GM11168 (cell line): ENCODE results near the gene ZFPL1.

ENCODE experiments used
- in situ Hi-C: fragments of 300-500 bp; cut with MboI; formaldehyde crosslinking; loops from one replicate; pipeline ENCODE4 v1.12.0; 2022; ENCODE audit warnings: low sequenced_read_pairs; ENCODE audit not compliant: unreplicated experiment

ZFPL1 gene

GRCh38 chr11:65083834-65084597, at the start of gene ZFPL1, which contains the start of gene CDCA5:
Gene ZFPL1, plus strand, starts transcription at chr11:65084222. Its CDS starts 477 bp downstream, at chr11:65084699.
Gene CDCA5, minus strand, starts transcription at chr11:65084040. Its CDS starts 62 bp downstream, at chr11:65083978.
- in situ Hi-C loops = no loop called here

- in situ Hi-C loops = no loop called here
Observed at GRCh38 chr11:65034423-65034822, 49.6 kb upstream of the ZFPL1 start.

DNA sequence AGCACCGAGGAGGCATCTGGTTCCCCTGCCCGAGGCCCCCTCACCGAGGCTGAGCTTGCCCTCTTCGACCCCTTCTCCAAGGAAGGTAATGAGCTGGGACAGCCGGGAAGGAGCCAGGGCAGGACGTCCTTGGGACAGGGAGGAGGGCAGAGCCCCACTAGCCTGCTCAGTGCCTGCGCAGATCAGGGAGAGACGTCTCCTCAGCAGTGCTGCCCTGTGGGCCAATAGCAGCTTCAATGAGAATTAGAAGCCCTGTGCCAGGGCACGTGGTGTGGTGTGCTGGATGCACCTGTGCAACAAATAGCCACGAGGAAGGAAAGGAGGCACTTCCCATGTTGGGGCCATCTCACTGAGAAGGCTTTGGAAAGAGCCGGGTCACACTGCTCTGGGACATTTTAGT, 48.4 kb upstream of the ZFPL1 start:
- in situ Hi-C loops = no loop called here

- in situ Hi-C loops = no loop called here
Observed at GRCh38 chr11:65036931-65037330, 47.1 kb upstream of the ZFPL1 start.

GRCh38 chr11:65040520-65040846, 43.5 kb upstream of the ZFPL1 start:
- in situ Hi-C loops = no loop called here

DNA sequence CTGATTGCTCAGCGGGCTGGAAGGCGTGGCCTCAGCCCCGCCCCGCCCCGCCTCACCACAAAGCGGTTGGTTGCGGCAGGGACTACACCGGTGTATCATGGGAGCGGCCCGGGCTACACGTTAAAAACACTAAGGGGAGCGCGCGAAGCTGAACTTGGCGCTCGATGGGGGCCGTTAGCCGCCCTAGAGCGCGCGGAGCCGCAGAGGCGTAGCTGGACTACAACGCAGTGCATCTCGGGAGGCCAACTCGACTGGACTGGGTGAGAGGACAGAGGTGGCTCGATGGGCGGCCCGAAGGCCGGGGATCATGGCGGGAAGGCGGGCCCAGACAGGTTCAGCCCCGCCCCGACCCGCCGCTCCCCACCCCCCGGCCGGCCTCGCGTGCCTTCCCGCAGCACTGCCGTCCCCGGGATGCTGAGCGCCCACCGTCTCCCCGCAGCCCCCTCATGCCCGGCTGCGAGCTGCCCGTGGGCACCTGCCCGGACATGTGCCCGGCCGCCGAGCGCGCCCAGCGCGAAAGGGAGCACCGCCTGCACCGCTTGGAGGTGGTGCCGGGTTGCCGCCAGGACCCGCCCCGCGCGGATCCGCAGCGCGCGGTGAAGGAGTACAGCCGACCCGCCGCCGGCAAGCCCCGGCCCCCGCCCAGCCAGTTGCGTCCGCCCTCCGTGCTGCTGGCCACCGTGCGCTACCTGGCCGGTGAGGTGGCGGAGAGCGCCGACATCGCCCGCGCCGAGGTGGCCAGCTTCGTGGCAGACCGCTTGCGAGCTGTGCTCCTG, 43.0 kb upstream of the ZFPL1 start, which contains the start of gene SAC3D1:
SAC3D1 (plus strand) TSS at position 364 of the 776 bp plus-strand sequence; CDS start at position 447, 83 bp downstream.
- in situ Hi-C loops = no loop called here

DNA sequence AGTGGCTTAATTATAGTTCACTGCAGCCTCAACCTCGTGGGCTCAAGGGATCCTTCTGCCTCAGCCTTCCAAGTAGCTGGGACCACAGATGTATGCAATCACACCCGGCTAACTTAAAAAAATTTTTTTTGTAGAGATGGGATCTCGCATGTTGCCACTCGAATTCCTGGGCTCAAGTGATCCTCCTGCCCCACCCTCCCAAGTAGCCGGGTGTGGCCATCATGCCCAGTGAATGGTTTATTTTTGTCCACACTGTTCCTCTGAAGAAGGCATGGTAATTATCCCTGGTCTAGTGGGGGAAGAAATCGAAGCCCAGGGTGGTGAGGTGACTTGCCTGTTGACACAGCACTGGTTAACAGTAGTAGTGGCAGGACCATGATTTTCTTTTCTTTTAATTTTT, 41.1 kb upstream of the ZFPL1 start:
- in situ Hi-C loops = no loop called here

- in situ Hi-C loops = no loop called here
Observed at GRCh38 chr11:65043881-65044501, 40.0 kb upstream of the ZFPL1 start.

- in situ Hi-C loops = no loop called here
Observed at GRCh38 chr11:65045061-65045460, 39.0 kb upstream of the ZFPL1 start.

GRCh38 chr11:65045728-65046127, 38.3 kb upstream of the ZFPL1 start:
- in situ Hi-C loops = no loop called here

DNA sequence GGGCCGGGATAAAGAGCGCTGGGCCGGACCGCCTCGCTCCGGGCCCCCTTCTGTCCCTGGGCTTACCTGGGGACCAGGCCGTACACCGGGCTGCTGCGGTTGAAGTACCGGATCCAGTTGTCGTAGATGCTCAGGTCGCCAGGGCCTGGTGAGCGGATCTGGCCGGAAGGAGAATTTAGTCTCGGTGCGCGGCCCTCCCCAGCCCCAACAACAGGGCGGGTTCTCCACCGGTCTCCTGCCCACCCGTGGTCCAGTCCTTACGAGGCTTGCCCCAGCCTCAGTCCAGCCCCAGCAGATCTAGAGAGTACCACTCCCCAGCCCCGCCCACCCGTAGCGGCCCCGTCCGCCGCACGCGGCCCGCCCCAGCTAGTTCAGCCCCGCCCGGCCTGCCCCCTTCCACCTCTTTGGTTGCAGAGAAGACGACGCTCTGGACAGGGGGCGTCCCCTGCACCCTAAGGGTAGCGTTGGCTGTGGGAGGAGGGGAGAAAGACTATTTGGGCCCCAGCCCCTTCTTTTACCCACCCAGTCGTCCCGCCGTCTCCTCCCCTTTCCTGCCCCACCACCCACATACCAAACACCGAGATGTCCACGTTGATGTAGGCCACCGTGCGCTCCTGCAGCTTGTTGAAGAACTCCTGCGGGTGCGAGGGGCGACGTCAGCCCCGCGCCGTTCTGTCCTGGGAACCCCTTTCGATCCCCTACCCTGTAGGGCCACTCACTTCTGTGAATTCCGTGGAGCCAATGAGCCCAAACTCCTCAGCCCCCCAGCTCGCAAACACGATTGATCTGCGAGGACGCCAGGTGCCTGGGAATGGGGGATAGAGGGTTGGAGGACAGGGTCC, 36.2 kb upstream of the ZFPL1 start:
- in situ Hi-C loops = no loop called here

GRCh38 chr11:65051398-65051858, 32.6 kb upstream of the ZFPL1 start:
- in situ Hi-C loops = no loop called here

DNA sequence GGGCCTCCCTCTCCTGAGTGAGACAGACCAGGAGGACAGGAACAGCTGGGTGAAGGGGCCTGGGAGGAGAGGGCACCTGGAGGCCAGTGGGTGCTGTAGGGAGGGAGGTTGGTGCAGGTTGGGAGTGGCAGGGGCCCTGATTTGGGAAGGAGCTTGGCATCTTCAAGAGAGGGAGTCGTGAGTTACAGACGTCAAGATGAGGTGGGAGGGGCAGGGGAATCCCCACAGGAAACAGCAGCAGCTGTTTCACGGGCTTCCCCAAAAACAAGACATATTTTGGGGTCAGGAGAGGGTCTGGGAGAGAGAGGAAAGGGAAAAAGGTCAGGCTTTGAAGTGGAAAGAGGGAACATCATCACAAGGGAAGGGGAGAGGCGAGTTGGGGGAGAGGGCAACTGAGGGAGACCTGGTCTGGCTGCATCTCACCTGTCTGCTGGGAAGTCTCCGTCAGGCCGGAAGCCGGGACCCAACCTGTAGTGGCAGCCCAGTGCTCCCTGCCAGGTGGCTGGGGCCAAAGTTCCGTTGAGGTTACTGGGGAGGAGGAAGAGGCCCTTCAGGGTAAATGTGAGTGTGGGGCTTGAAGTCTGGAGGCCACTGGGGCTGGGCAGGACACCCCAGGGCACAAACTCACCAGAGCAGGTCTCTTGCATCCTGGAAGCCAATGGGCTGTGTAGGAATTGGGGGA, 30.1 kb upstream of the ZFPL1 start:
- in situ Hi-C loops = no loop called here

- in situ Hi-C loops = no loop called here
Observed at GRCh38 chr11:65055538-65055937, 28.5 kb upstream of the ZFPL1 start.

- in situ Hi-C loops = no loop called here
Observed at GRCh38 chr11:65056999-65057398, 27.0 kb upstream of the ZFPL1 start.

DNA sequence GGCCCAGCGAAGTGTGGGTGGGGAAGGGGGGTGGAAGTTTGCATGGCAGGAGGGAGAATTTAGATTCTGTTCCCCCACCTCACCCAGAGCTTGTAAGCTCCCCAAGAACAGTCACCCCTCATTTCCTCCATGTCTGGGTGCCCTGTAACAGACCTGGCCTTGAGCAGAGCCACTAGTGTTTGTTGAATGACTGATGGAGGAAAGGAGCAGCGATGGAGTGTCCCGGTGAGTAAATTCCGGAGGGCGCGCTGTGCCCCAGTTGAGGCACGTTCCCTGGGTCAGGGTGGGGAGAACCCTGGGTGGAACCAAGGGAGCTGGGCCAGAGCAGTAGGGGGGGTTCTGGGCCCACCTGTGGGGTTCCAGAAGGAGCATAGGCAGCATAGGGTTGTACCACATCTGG, 26.5 kb upstream of the ZFPL1 start:
- in situ Hi-C loops = no loop called here

DNA sequence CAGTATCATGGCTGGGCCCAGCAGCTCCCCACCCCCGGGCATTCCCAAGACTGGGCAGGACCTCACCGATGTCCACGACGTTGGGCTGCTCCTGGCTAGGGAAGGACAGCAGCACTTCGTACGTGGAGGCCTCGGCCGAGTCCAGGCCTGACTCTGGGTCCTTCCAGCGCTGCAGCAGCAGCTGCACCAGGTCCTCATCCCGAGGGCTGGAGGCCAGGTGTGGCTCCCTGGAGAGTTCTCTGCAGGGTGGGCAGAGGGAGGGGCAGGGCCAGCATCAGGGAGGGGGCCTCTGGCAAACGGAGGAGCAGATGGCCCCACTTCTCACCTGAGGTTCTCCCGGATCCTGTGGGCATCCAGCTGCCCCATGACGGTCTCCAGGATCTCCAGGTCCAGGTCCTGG, 26.0 kb upstream of the ZFPL1 start:
- in situ Hi-C loops = no loop called here

- in situ Hi-C loops = no loop called here
Observed at GRCh38 chr11:65058419-65059054, 25.5 kb upstream of the ZFPL1 start, which contains the start of gene NAALADL1. Gene NAALADL1, minus strand, starts transcription at chr11:65058553. Its CDS starts 32 bp downstream, at chr11:65058521.

DNA sequence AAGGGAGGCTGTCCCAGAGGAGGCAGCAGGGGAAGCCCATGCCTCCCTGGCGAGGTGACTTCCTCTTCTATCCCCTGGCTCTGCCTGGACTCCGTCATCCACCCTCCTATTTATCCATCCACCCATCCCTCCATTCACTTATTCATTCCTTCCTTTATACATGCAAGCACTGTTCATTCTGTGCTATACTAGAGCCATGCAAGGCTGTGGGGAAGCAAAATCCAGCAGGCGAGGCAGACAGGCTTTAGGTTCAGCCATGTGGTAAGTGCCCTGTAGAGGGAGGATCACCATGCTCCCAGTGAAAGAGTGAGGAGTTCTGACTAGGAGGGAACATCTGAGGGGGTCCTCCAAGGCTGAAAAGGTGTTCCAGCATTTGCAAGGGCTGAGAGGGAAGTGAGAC, 24.5 kb upstream of the ZFPL1 start:
- in situ Hi-C loops = no loop called here
